GM10248 (cell line): ENCODE results near the gene CALN1.
"Not testable (repeated sequence)": the region's sequence is repeated elsewhere in the genome, so short reads cannot be mapped to it uniquely, and the experiment has no call there.

ENCODE experiments used
- CTCF ChIA-PET: fragments of 300-600 bp; sonication (Branson Sonifier 250); formaldehyde crosslinking; extraction: SDS; loops from one replicate; lab custom pipeline; 2021; ENCODE audit warnings: antibody characterized with exemption; lab: Yijun Ruan, JAX
- POLR2A ChIA-PET: fragments of 350-650 bp; sonication (Branson Sonifier 250); formaldehyde crosslinking; extraction: SDS; loops from one replicate; lab custom pipeline; 2020; ENCODE audit warnings: antibody characterized with exemption; lab: Yijun Ruan, JAX
- DNase-seq: peaks from one replicate; pipeline ENCODE4 v3.0.0; 2012; ENCODE audit errors: extremely low spot score
- CTCF ChIP-seq: IDR thresholded peaks from 2 replicates; pipeline ENCODE4 v1.5.1; 2012; ENCODE audit warnings: mild to moderate bottlenecking, low read depth; ENCODE audit errors: extremely low read depth, missing control alignments, control extremely low read depth

The CALN1 gene

GRCh38 chr7:72211175-72211574 is 201.0 kb downstream of the CALN1 start:
- TF ChIP-seq CTCF = no peak
- no peak for DNase-seq
- ChIA-PET POLR2A (no interaction called here), CTCF (interaction anchor here (1.1 kb wide), 1 partner anchor 16 kb away, joined by 3 read pairs; no protein-coding TSS in a partner anchor)

GRCh38 chr7:72209006-72209405 is 203.1 kb downstream of the CALN1 start:
- CTCF ChIA-PET, POLR2A ChIA-PET, DNase-seq: not testable (repeated sequence)

- ChIA-PET POLR2A (no interaction called here), CTCF (no interaction called here)
- TF ChIP-seq CTCF = no peak
- DNase-seq = no peak
These were observed 216.0 kb downstream of the CALN1 start for GRCh38 chr7:72196176-72196575.

- TF ChIP-seq CTCF = no peak
- POLR2A ChIA-PET = no interaction called here
- CTCF ChIA-PET = no interaction called here
- DNase-seq = no peak
These were observed 221.2 kb downstream of the CALN1 start for GRCh38 chr7:72190919-72191318.

- no peak for TF ChIP-seq CTCF
- CTCF ChIA-PET = no interaction called here
- DNase-seq = no peak
- POLR2A ChIA-PET = no interaction called here
These were observed 222.0 kb downstream of the CALN1 start for GRCh38 chr7:72190146-72190545.

GRCh38 chr7:72187179-72187578 is 225.0 kb downstream of the CALN1 start:
- POLR2A ChIA-PET = no interaction called here
- CTCF ChIA-PET = no interaction called here
- DNase-seq = no peak
- no peak for TF ChIP-seq CTCF

GRCh38 chr7:72183835-72184234 is 228.3 kb downstream of the CALN1 start:
- no peak for TF ChIP-seq CTCF
- ChIA-PET POLR2A (no interaction called here), CTCF (interaction anchor here (1.5 kb wide), 1 partner anchor 15 kb away, joined by 4 read pairs; no protein-coding TSS in a partner anchor)
- DNase-seq = no peak
